GM19193 (cell line): Measurements from ENCODE around the gene SYT7.

Source experiments
- POLR2A ChIP-seq: IDR thresholded peaks from 4 replicates; pipeline ENCODE4 v1.6.1; 2011; ENCODE audit not compliant: insufficient read depth, insufficient read length; ENCODE audit errors: extremely low read depth

SYT7 gene, protein sequence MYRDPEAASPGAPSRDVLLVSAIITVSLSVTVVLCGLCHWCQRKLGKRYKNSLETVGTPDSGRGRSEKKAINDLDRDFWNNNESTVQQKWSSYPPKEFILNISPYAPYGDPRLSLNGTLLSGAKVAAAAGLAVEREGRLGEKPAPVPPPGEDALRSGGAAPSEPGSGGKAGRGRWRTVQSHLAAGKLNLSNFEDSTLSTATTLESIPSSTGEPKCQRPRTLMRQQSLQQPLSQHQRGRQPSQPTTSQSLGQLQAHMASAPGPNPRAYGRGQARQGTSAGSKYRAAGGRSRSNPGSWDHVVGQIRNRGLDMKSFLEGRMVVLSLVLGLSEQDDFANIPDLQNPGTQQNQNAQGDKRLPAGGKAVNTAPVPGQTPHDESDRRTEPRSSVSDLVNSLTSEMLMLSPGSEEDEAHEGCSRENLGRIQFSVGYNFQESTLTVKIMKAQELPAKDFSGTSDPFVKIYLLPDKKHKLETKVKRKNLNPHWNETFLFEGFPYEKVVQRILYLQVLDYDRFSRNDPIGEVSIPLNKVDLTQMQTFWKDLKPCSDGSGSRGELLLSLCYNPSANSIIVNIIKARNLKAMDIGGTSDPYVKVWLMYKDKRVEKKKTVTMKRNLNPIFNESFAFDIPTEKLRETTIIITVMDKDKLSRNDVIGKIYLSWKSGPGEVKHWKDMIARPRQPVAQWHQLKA

DNA sequence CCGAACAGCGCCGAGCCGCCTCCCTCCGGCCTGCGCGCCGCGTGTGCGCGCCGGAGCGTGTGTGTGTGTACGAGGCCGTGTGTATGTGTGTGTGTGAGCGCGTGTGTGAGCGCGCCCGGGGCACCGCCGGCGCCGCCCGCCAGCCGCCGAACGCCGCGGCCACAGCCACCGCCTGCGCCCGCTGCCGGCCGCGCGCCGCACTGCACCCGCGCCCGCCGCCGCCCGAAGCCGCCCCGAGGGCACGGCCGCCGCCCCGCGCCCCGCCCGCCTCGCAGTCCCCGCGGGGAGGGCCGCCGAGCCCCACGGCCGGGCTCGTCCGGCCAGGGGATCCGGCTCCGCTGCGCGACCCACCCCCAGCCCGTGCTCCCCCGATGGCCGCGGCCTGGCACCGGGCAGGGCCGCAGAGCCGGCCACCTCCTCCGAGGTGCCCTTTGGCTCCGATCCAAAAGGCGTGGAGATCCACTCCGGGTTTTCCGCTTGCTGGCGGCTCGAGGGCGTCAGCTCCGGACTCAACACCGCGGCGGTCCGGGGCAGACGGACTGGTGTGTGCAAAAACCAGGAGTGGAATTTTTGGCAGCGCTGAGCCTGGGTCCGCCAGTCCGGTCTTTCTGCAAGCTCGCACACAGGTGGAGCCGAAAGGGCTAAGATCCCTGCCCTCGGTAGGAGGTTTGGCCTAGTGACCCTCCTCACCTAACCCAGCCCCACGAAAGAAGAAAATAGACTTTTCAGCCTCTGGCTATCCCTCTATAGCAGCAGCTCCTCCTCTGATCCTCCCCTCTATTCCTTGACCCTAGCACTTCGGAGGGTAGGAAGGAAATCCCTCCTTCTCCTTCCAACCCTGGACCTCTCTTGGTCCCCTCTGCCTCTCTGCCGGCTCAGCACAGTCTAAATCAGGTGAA, at the start of gene SYT7:
Gene SYT7, minus strand, starts transcription at position 47 of the 899 bp plus-strand sequence. CDS start 256 bp downstream, outside the sequence.
- TF ChIP-seq POLR2A: no peak

DNA sequence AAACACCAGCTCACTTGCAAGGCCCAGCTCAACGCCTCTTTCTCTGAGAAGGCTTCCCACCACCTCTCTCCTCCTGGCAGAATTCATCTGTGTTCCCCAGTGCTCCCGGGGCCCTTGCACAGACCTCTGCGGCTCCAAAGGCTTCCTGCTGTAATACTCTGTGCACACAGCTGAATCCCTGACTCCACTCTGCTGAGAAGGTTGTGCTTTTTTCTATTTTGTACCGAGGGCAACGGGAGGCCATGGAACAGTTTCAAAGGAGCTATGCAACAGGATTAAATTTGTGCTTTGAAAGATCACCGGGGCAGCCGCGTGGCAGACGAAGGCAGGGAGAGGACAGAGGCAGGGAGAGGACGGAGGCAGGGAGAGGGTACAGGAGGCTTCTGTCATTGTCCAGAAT, 49.2 kb upstream of the SYT7 start:
- TF ChIP-seq POLR2A: no peak

DNA sequence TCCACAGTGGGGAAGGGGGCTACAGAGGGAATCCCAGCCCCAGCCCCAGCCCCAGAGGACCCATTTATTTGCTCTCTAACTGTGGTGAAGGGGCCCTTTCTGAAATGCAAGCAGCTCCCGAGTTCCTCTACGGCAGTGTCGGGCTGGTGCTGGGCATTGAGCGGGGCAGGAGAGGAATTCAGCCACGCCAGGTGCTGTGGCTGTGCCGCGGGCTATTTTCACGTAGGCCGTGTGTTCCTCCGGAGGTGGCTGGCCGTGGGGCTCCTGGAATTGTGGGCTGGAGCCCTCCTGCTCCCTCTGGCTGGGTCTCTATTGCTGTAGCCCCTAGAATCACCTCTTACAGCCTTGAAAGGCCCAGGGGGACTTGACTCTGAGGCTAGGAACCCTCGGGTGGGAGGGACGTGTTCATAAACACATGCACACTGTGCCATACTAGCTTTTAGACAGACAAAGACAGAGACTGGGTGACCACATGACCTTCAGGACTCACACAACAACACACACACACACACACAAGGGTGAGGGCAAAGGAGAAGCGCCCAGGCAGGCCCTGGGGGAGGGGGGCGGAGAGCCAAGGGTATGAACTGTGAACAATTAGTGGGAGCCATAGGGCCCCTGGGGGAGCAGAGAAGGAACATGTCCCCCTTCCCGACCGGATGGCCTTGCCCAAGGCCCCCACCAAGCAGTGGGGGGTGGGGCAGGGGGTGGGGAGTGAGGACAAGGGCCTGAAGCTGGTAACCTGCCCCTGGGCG, 48.4 kb upstream of the SYT7 start:
- TF ChIP-seq POLR2A: no peak

DNA sequence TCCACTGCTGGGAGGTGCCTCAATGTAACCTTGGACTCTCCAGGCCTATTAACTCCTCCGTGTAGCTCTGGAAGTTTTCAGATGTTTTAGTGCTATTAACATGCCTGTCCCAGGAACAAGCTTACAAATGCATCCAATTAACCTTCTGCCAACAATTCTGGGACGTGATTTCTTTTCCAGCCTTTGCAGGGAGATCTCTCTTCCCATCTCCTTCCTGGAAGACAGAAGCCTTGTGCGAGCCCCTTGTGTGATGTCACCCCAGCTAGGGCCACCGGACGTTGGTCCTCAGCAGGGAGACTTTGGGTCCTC, 47.7 kb upstream of the SYT7 start:
- no peak for TF ChIP-seq POLR2A

DNA sequence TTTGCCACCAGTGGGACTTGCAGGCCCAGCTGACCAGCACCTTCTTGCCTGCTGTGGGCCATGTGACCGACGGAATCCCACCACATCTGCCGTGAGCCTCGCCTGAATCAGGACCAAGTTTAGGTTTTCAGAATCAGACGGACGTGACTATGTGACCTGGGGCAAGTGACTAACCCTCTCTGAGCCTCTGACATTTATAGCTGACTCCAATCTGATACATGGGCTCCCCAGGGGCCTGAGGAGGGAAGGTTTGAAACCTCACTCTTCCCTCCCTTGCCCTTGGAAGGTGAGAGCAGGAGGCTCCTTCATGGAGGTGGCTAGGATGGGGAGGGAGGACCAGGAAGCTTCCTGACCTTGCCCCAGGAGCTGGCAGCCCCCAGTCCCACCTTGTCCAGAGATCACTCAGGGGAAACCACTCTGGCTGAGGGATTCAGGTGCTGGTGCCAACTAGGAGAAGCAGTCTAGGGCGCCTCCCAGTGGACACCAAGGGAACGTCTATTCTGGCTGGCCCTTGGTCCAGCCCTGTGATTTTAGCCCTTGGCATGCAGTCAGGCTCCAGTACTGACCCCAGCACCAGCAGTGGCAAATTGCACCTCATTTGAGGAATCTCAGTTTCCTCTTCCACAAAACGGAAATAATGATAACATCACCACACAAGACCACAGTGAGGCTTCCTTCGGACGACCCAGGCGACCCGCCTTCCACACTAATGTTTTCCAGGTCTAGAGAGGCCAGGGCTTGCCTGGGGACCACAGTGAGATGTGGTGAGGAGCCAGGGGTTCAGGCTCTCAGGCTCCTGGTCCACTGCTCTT, 47.2 kb upstream of the SYT7 start:
- no peak for TF ChIP-seq POLR2A

DNA sequence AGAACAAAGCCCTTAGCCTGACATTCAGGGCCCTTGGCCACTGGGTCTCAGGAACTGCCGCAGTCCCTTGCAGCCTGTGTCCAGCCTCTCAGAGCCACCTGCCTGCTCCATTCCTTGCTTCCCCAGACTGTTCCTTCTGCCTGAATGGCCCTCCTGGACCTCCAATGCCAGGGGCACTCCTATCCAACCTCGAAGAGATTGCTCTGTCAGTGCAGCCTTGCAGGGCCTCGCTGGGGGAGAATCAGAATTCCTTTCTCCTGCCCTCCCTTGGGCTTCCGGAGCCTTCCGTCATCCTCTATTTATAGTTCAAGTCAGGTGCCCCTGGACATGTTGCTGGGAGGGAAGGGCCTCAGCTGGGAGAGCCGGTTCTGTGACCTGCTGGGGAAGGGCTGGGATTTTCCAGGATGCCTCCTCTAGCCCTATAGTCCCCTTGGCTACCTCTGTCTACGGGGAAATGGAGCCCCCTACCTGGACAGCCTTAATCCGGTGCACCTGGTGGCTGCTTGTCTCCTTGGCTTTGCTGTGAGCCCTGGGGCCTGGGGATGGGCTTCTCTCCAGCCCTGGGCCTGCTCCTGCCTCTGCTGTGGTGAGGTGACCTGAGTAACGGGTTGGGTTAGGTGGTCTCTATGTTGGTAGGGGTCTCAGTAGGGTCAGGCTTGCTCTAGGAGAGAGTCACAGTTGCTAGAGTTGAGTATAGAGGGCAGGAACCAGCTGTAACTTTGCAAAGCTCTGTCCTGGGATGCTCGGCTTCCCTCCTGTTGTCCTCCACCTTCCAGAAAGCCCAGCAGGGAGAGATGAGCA, 45.9 kb upstream of the SYT7 start:
- no peak for TF ChIP-seq POLR2A

- no peak for TF ChIP-seq POLR2A
Measured at GRCh38 chr11:61625525-61625924, 44.6 kb upstream of the SYT7 start.

DNA sequence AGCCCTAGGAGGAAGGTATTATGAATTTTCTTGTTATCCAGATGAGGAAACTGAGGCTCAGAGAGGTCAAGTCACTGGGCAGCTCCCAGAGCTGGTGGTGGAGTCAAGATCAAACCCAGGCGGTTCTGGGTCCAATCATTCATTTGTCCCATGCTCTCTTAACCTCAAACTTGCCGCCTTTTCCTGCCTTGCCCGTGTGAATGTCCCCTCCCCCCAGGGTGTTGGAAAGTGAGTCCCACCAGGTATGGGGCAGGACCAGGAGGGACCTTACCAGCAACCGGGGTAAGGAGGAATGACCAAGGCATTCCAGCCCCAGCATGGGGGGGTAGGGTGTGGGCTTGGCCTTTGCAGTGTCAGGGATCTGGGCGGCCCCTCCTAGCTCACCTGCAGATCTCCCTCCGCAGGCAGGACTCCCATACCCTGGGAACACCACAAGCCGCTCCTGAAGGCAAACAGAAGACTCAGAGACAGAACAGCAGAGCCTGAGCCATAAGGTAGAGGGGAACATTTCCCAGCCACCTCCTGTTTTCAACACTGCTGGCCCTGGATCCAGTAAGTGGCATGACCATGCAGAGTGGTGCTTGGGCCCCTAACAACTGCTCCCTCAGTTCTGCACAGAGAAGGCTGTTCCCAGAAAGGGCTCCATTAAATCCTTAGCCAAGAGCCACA, 41.2 kb upstream of the SYT7 start:
- TF ChIP-seq POLR2A: no peak

DNA sequence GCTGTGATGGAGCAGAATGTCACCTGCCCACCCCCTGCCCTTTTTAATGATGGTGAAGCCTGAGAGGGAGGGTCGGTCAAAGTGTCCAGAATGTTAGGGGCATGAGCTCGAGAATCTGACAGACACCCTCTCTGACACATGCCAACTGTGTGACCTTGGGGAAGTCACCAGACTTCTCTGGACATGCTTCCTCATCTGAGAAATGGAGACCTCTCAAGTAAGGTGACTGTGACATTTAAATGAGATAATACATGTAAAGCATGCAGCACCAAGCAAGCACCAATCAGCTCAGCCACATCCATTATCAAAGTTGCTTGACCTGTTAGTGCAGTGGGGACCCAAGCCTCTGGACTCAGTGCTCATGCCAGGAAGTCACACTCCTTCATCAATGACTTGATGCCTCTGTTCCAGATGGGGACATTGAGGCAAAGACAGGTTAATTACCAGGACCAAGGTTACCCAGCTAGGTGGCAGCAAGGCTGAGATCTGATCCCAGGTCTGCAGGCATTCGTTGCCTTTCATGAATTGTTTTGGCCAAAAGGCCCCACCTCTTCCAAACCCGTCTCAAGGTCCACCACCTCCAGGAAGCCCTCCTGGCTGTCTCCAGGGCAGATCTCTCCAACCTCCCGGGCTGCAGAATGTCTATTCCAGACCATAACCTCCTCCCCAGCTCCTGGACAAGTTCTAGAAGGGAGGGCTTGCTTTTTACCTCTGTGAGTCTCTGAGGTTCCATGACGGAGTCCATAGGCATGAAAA, 38.8 kb upstream of the SYT7 start:
- no peak for TF ChIP-seq POLR2A

DNA sequence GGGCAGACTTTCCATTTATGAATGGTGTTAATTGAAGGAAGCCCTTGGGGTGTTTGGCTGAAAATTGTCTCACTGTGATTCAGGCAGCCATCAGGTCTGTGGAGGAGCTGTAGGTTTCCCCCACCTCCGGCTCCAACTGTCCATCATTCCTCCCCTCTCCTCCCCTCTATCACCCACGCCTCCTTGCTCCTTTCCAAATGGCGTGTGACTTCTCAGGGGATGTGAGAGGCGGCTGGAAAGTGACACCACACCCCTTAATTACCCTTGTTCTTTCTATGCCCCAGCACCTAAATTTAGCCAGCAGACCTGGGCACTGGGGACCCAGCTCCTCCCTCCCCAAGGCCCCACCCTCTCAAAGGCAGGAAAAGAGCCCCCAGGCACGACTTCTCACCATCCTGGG, 38.1 kb upstream of the SYT7 start:
- TF ChIP-seq POLR2A: no peak

DNA sequence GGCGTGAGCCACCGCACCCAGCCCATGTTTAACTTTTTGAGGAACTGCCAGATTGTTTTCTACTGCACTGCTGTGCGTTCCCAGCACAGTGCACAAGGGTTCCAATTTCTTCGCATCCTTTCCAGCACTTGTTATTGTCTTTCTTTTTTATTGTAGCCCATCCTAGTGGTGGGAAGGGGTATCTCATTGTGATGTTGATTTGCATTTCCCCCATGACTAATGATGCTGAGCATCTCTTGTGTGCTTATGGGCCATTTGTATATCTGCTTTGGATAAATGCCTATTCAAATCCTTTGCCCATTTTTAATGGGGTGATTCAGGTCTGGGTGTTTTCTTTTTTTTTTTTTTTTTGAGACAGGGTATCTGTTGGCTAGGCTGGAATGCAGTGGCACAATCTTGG, 36.6 kb upstream of the SYT7 start:
- TF ChIP-seq POLR2A: no peak

- no peak for TF ChIP-seq POLR2A
Measured at GRCh38 chr11:61616434-61616833, 35.6 kb upstream of the SYT7 start.
